ENCODE data around the gene MGAT4B.

The MGAT4B gene

DNA sequence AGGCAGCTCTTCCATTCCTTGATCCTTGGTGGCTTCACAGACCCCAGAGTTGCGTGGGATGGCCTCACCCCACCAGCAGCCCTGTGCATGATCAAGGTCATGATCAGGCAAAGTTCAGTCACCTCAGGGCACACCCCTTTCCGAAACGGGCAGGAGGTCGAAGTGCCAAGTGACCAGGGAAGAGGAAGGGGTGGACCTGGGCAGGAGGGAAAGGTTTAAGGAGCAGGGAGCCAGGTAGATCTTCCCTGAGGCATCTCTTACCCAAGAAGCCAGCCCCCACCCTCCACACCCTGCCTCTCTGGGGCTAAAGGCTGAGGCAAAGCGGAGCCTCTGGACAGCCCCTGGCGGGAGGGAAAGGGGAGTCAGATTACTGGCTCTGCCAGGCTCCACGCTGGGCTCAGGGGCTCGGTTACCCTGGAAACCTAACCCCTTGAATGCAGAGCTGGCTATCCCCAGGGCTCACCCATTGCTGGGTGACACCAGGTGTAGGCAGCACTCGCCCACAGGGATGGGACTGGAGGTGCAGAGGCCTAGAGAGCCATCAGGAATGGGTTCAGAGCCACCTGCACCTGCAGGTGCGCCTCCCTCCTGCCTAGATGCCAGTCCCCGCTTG is 3.6 kb downstream of the MGAT4B start:
- no peak for DNase-seq
- Histone ChIP-seq H3K9me3 (ENCODE audit: severe bottlenecking) (no peaks in the 10 kb centered on the region), H3K4me3 (ENCODE audit: low read depth, low read length) (no peak overlapping the region), H3K27me3 (ENCODE audit: insufficient read depth, low read depth, severe bottlenecking) (no peaks in the 10 kb centered on the region), H3K27ac (no peak overlapping the region), H3K36me3 (no peaks in the 10 kb centered on the region)
- no peak for TF ChIP-seq CTCF (IDR thresholded peaks at IDR 0.05; ENCODE audit: low read depth, low read length)

GRCh38 chr5:179802207-179802883 is 4.3 kb downstream of the MGAT4B start:
- no peaks in the 10 kb centered on the region for H3K27me3 ChIP-seq (ENCODE audit: insufficient read depth, low read depth, severe bottlenecking)
- no peaks in the 10 kb centered on the region for H3K9me3 ChIP-seq (ENCODE audit: severe bottlenecking)
- H3K4me3 ChIP-seq (ENCODE audit: low read depth, low read length) = no peak overlapping the region
- no peak for DNase-seq
- no peak overlapping the region for H3K27ac ChIP-seq
- no peak for TF ChIP-seq CTCF (IDR thresholded peaks at IDR 0.05; ENCODE audit: low read depth, low read length)
- no peaks in the 10 kb centered on the region; the same call in 1 of the 2 replicates for H3K36me3 ChIP-seq

GRCh38 chr5:179801304-179802206 is 5.1 kb downstream of the MGAT4B start:
- DNase-seq = no peak
- H3K36me3 ChIP-seq = no peaks in the 10 kb centered on the region; the same call in 1 of the 2 replicates
- H3K27me3 ChIP-seq (ENCODE audit: insufficient read depth, low read depth, severe bottlenecking) = no peaks in the 10 kb centered on the region
- no peak overlapping the region for H3K27ac ChIP-seq
- no peak overlapping the region for H3K4me3 ChIP-seq (ENCODE audit: low read depth, low read length)
- 0 out of 2 replicates have a peak, but pooled peaks have one; percentile 24 for TF ChIP-seq CTCF (IDR thresholded peaks at IDR 0.05; ENCODE audit: low read depth, low read length)
- no peaks in the 10 kb centered on the region for H3K9me3 ChIP-seq (ENCODE audit: severe bottlenecking)

GRCh38 chr5:179800696-179801201 is 5.9 kb downstream of the MGAT4B start:
- DNase-seq = no peak
- Histone ChIP-seq H3K4me3 (ENCODE audit: low read depth, low read length) (no peak overlapping the region), H3K27ac (no peak overlapping the region), H3K27me3 (ENCODE audit: insufficient read depth, low read depth, severe bottlenecking) (no peaks in the 10 kb centered on the region), H3K36me3 (no peaks in the 10 kb centered on the region; the same call in 1 of the 2 replicates), H3K9me3 (ENCODE audit: severe bottlenecking) (no peaks in the 10 kb centered on the region)
- no peak for TF ChIP-seq CTCF (IDR thresholded peaks at IDR 0.05; ENCODE audit: low read depth, low read length)

DNA sequence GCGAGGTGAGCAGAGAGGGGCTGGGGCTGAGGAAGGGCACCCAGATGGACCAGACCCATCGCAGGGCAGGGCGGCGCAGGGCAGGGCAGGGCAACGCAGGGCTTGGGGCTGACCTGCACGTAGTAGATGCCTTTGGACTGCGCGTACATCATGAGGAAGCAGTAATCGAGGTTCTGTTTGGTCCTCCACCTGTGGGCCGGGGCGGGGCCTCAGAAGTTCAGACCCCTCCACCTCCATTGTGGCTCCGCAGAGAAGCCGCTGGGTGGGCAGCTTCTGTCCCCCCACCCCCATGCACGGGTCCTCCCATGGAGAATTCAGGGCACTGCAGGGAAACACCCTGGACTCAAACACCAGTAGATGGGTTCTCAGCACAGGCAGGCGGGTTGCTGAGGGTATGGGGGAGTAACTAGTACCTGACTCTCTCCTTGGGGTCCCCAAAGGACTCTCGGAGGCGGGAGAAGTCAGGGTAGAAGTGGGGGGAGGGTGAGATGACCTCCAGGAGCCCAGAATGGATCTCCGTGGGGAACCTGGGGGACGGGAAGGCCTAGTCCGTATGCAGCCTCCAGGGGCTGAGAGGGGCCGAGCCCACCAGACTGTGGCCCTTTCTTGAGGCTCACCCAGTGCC is 6.5 kb downstream of the MGAT4B start:
- Histone ChIP-seq H3K36me3 (no peaks in the 10 kb centered on the region; the same call in 1 of the 2 replicates), H3K27me3 (ENCODE audit: insufficient read depth, low read depth, severe bottlenecking) (no peaks in the 10 kb centered on the region), H3K27ac (no peak overlapping the region), H3K4me3 (ENCODE audit: low read depth, low read length) (no peak overlapping the region), H3K9me3 (ENCODE audit: severe bottlenecking) (no peaks in the 10 kb centered on the region)
- no peak for TF ChIP-seq CTCF (IDR thresholded peaks at IDR 0.05; ENCODE audit: low read depth, low read length)
- no peak for DNase-seq

Measured in WERI-Rb-1 (cell line).